ENCODE data around the gene C1orf122. TPM values are rescaled to one million over a fixed set of nuclear protein-coding genes. Genes with fewer than 3 reads are reported as not detected.

The C1orf122 gene
- total and polyA plus RNA-seq, 2 of the 8 experiments (the other 6 are each of a cell fraction or from before 2014, with no cell fraction given) = 32.1 to 36.9 TPM

DNA sequence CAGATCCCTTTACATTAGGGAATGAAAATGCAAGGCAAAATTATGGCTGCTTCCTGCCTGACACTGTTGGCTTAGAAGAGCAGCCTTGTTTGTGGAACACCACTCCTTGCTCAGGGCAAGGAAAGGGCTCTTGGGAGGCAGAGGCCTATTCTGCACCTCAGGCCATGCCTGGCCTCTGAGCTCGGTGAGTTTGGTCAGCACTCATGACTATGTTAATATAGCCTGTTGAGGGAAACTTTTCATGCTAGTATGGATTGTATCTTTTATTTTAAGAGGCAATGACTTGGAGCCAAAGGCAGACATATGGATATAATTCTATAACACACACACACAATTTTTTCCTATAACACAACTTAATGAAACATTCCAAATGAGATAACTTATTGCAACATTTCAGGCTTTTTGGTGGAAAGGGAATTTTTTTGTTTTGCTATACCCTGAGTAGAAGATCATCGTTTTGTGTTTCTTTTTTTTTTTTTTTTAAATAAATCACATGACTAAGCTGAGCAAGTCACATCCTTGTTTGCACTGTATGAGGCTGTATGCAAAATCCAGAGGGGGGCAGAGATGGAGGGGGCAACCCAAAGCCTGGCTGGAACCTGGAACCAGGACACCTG, 6.0 kb downstream of the C1orf122 start:
- no peak overlapping the region for H3K9ac ChIP-seq (replicated peaks in 1 of 4; ENCODE audit: extremely low read depth in 1 of 4, low read depth in 3 of 4, low read length in 3 of 4)
- no peaks in the 10 kb centered on the region for H3K27me3 ChIP-seq (replicated peaks in 1 of 4; ENCODE audit: control insufficient read depth in 3 of 4, extremely low read depth in 1 of 4, insufficient read depth in 3 of 4, low read length in 3 of 4)
- H2BK12ac ChIP-seq (ENCODE audit: low read depth, low read length) = no peak overlapping the region
- no peaks in the 10 kb centered on the region; a peak in 1 of 4 replicates for H3K79me2 ChIP-seq (ENCODE audit: control insufficient read depth in 1 of 2, insufficient read depth in 2 of 2, low read length in 2 of 2)
- TF ChIP-seq NRF1 (IDR thresholded peaks at IDR 0.05; ENCODE audit: low read depth, low read length) (no peak), BCL11A (IDR thresholded peaks at IDR 0.05; ENCODE audit: low read depth in 2 of 2, low read length in 2 of 2) (no peak)
- no peak overlapping the region for H2AK5ac ChIP-seq (ENCODE audit: low read depth, low read length)
- no peak overlapping the region for H3K27ac ChIP-seq (ENCODE audit: low read depth, low read length)
- H4K91ac ChIP-seq (replicated peaks; ENCODE audit: insufficient read length, low read length) = no peak overlapping the region
- WGBS, 2 experiments (ENCODE audit: extremely low coverage in 1 of 2, insufficient coverage in 1 of 2, insufficient read length in 1 of 2, insufficient replicate concordance in 2 of 2, low coverage in 1 of 2, low lambda C conversion rate in 2 of 2, missing lambda C conversion rate in 1 of 2) = 93% methylated on average over 2 of the region's 2 CpGs; no CpG with 5 or more reads in 1 of the 2 experiments
- ChIA-PET CTCF (ENCODE audit: partially characterized antibody) (no interaction called here), POLR2A (ENCODE audit: partially characterized antibody) (interaction anchor here (1.8 kb wide), 1 partner anchor 9 kb away, joined by 4 read pairs; no protein-coding TSS in a partner anchor)
- no peak overlapping the region for H2AFZ ChIP-seq (ENCODE audit: low read length)
- H2BK15ac ChIP-seq (ENCODE audit: low read length) = no peak overlapping the region
- no peaks in the 10 kb centered on the region; the same call in 1 of the 2 replicates for H3K23me2 ChIP-seq (ENCODE audit: low read depth, low read length)
- H4K20me1 ChIP-seq (replicated peaks in 1 of 2; ENCODE audit: control insufficient read depth in 1 of 2, insufficient read depth in 2 of 2, low read length in 2 of 2) = peaks cover 0 to 16% of the 10 kb centered on the region in 2 experiments
- H3K23ac ChIP-seq (ENCODE audit: insufficient read length) = no peak overlapping the region
- no peak overlapping the region for H3K4me2 ChIP-seq (ENCODE audit: insufficient read depth in 1 of 2, low read depth in 2 of 2, low read length in 2 of 2)
- peaks cover 4 to 7% (median 5%) of the 10 kb centered on the region in 4 experiments; a peak in 6 of 7 replicates for H3K4me1 ChIP-seq (replicated peaks in 1 of 4; ENCODE audit: control insufficient read depth in 3 of 4, insufficient read depth in 4 of 4, low read length in 3 of 4)
- no peak overlapping the region for H3K4ac ChIP-seq (replicated peaks; ENCODE audit: insufficient read length, low read depth, low read length)
- peaks cover 5 to 16% (median 9%) of the 10 kb centered on the region in 4 experiments; a peak in 6 of 8 replicates for H3K36me3 ChIP-seq (ENCODE audit: control insufficient read depth in 2 of 4, insufficient read depth in 4 of 4, low read length in 3 of 4)
- no peak overlapping the region for H3K56ac ChIP-seq (replicated peaks; ENCODE audit: insufficient read length, low read depth, low read length)
- H2BK120ac ChIP-seq (replicated peaks; ENCODE audit: low read depth, low read length) = no peak overlapping the region
- H3K14ac ChIP-seq (ENCODE audit: insufficient read length) = no peak overlapping the region
- H3K9me3 ChIP-seq (ENCODE audit: insufficient read depth in 2 of 2, low read depth in 1 of 2, low read length in 1 of 2) = no peaks in the 10 kb centered on the region
- H4K8ac ChIP-seq (ENCODE audit: extremely low read depth, insufficient read depth, low read length) = no peak overlapping the region
- no peak for FAIRE-seq
- H2BK5ac ChIP-seq (ENCODE audit: low read depth, low read length) = no peak overlapping the region
- no peak for DNase-seq (ENCODE audit: low read depth in 1 of 2, low spot score in 2 of 2)
- H3K79me1 ChIP-seq (ENCODE audit: low read depth, low read length) = no peaks in the 10 kb centered on the region; the same call in 1 of the 2 replicates
- H2BK20ac ChIP-seq (ENCODE audit: low read length) = no peak overlapping the region
- H3K4me3 ChIP-seq (ENCODE audit: extremely low read depth in 1 of 4, insufficient read depth in 2 of 4, low read depth in 3 of 4, low read length in 4 of 4) = no peak overlapping the region
- no peak overlapping the region for H3K18ac ChIP-seq (ENCODE audit: extremely low read depth, low read length)
- no peak overlapping the region for H4K5ac ChIP-seq (ENCODE audit: insufficient read length, low read depth, low read length)
